Parathyroid adenoma (tissue), 2 donors: ENCODE results near the gene PDE4D.

Source experiments
- H2AFZ ChIP-seq: fragments of 300-600 bp; sonication (generic); one replicate; pipeline ENCODE4 v1.7.0; 2017; ENCODE audit warnings: antibody characterized with exemption, mild to moderate bottlenecking
- H3K27ac ChIP-seq: fragments of 300-600 bp; sonication (generic); one replicate; pipeline ENCODE4 v1.7.0; 2017
- H3K27me3 ChIP-seq: fragments of 300-600 bp; sonication (generic); one replicate; pipeline ENCODE4 v1.7.0; 2017; ENCODE audit warnings: low read length; ENCODE audit not compliant: control insufficient read depth, insufficient read depth
- H3K36me3 ChIP-seq: fragments of 300-600 bp; sonication (generic); one replicate; pipeline ENCODE4 v1.7.0; 2017; ENCODE audit warnings: low read length; ENCODE audit not compliant: control insufficient read depth, insufficient read depth
- H3K4me1 ChIP-seq: fragments of 300-600 bp; sonication (generic); one replicate; pipeline ENCODE4 v1.7.0; 2017; ENCODE audit warnings: control low read depth
- H3K4me2 ChIP-seq: fragments of 300-600 bp; sonication (generic); one replicate; pipeline ENCODE4 v1.7.0; 2017; ENCODE audit warnings: low read length
- H3K4me3 ChIP-seq: fragments of 300-600 bp; sonication (generic); one replicate; pipeline ENCODE4 v1.7.0; 2017; ENCODE audit warnings: low read depth, low read length
- H3K79me2 ChIP-seq: fragments of 300-600 bp; sonication (generic); one replicate; pipeline ENCODE4 v1.7.0; 2017; ENCODE audit warnings: control low read depth
- H3K9ac ChIP-seq: fragments of 300-600 bp; sonication (generic); one replicate; pipeline ENCODE4 v1.7.0; 2017; ENCODE audit warnings: mild to moderate bottlenecking
- H3K9me3 ChIP-seq: fragments of 300-600 bp; sonication (generic); one replicate; pipeline ENCODE4 v1.7.0; 2017; ENCODE audit warnings: low read length; ENCODE audit not compliant: control insufficient read depth
- CTCF ChIP-seq: fragments of 300-600 bp; sonication (generic); IDR thresholded peaks from one replicate; pipeline ENCODE4 v1.7.0; 2017; ENCODE audit warnings: antibody characterized with exemption, mild to moderate bottlenecking
- donor health status: primary hyperparathyroidism.

The PDE4D gene

GRCh38 chr5:59547731-59548130 is 345.8 kb downstream of the PDE4D start:
- peak overlapping the region; percentile 38 for H2AFZ ChIP-seq
- no peaks in the 10 kb centered on the region for H3K79me2 ChIP-seq
- no peak overlapping the region for H3K9ac ChIP-seq
- H3K9me3 ChIP-seq = no peaks in the 10 kb centered on the region
- no peak for TF ChIP-seq CTCF
- H3K27me3 ChIP-seq = no peaks in the 10 kb centered on the region
- peak overlapping the region; percentile 6 for H3K27ac ChIP-seq
- H3K4me3 ChIP-seq = no peak overlapping the region
- H3K36me3 ChIP-seq = no peaks in the 10 kb centered on the region
- peaks cover 9% of the 10 kb centered on the region for H3K4me1 ChIP-seq
- H3K4me2 ChIP-seq = no peak overlapping the region

GRCh38 chr5:59544573-59544972 is 349.0 kb downstream of the PDE4D start:
- TF ChIP-seq CTCF = no peak
- peak overlapping the region; percentile 62 for H3K27ac ChIP-seq
- H3K9me3 ChIP-seq = no peaks in the 10 kb centered on the region
- H3K4me1 ChIP-seq = peaks cover 9% of the 10 kb centered on the region
- H3K4me3 ChIP-seq = no peak overlapping the region
- H3K27me3 ChIP-seq = no peaks in the 10 kb centered on the region
- no peak overlapping the region for H2AFZ ChIP-seq
- no peaks in the 10 kb centered on the region for H3K36me3 ChIP-seq
- H3K4me2 ChIP-seq = no peak overlapping the region
- H3K9ac ChIP-seq = no peak overlapping the region
- no peaks in the 10 kb centered on the region for H3K79me2 ChIP-seq

DNA sequence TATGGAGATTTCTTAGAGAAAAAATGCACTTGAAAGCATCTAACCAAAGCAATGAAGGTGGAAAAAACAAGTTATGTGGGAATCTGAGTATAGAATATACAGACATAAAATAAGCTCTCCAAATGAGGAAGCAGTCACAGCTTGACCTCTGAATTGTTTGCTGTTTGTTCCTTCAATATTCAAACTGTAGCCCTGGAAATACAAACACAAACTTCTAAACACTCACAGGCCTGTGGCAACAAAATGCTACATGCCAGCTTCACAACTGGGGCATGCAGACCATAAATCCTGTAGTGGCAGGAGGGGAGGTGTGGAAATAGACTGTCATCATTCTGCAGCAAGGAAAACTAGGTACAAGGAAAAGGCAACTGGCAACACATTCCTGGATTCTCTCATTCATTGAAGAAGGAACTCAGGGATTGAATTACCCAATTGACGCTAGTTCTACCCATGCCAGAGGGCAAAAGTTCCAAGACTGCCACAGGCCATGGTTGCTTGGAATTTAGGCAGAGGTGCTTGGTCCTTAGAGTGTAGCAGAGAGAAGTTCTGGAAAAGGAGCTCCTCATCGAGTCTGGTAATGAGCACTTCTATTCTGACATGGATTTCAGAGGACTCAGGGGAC is 349.6 kb downstream of the PDE4D start:
- no peak for TF ChIP-seq CTCF
- peak overlapping the region; percentile 62 for H3K27ac ChIP-seq
- H3K4me3 ChIP-seq = no peak overlapping the region
- H2AFZ ChIP-seq = peak overlapping the region; percentile 13
- no peak overlapping the region for H3K4me2 ChIP-seq
- H3K9me3 ChIP-seq = no peaks in the 10 kb centered on the region
- no peaks in the 10 kb centered on the region for H3K27me3 ChIP-seq
- no peak overlapping the region for H3K9ac ChIP-seq
- no peaks in the 10 kb centered on the region for H3K79me2 ChIP-seq
- peaks cover 9% of the 10 kb centered on the region for H3K4me1 ChIP-seq
- no peaks in the 10 kb centered on the region for H3K36me3 ChIP-seq

DNA sequence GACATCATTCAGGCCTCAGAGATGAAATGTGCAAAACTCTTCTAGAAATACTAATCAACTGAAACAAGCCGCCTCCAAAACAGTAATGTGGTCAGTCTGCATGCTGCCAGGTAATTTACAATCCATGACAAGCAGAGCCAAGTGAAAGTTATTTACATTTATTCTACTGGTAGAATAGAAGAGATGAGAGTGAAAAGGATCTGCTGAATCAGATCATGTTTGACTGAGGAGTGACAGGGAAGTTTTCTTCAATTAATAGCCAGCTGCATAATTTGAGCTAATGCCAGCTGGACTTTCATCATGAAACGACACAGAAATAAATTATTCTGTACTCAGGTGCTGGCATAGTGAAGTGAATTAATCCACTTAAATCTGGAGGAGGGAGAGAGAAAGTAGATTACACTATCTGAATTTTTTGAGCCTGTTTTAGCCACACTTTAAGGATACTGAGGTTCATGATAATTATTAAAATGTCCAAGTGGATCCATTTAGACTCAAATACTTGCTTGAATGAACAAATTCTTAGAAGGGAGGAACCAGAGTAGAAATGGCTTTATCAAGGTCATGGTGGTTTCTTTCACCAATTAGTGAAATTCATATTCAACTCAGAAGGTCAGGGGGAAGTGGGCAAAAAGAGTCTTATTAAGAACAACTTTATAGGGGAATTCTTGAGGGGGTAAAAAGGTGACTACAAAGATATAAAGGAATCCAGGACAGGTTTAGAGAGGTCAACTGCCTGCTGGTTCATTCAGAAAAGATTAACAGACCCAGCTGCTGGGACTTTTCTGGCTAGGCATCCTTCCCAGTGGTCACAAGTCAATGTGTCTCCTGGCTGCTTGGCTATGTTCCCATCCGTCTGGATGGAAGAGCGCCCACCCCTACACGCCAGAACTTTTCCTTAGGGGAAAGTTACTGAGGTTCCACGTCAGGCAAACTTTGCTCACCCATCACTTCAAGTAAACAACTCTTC is 350.4 kb downstream of the PDE4D start:
- H3K79me2 ChIP-seq = no peaks in the 10 kb centered on the region
- H2AFZ ChIP-seq = peak overlapping the region; percentile 13
- no peak overlapping the region for H3K9ac ChIP-seq
- no peak overlapping the region for H3K4me2 ChIP-seq
- no peaks in the 10 kb centered on the region for H3K36me3 ChIP-seq
- H3K27ac ChIP-seq = peak overlapping the region; percentile 62
- peaks cover 9% of the 10 kb centered on the region for H3K4me1 ChIP-seq
- no peak for TF ChIP-seq CTCF
- H3K4me3 ChIP-seq = no peak overlapping the region
- H3K27me3 ChIP-seq = no peaks in the 10 kb centered on the region
- no peaks in the 10 kb centered on the region for H3K9me3 ChIP-seq
